HEK293 (cell line): ENCODE data around the gene PTP4A2.

Experiments used
- CTCF ChIA-PET: fragments of 350-600 bp; formaldehyde crosslinking; extraction: SDS; loops from one replicate; lab custom pipeline; 2021; ENCODE audit warnings: antibody characterized with exemption; lab: Yijun Ruan, JAX
- POLR2A ChIA-PET: fragments of 300-600 bp; formaldehyde crosslinking; extraction: SDS; loops from one replicate; lab custom pipeline; 2020; ENCODE audit warnings: antibody characterized with exemption, inconsistent platforms; lab: Yijun Ruan, JAX
- H3K27ac ChIP-seq: fragments of 200-500 bp; sonication (Bioruptor generic); 2 replicates; pipeline ENCODE4 v1.5.1; 2014; ENCODE audit warnings: low read depth, low read length, control low read depth, inconsistent platforms; ENCODE audit errors: extremely low read depth
- H3K36me3 ChIP-seq, 2 experiments: fragments of 200-500 bp in 1 of 2; sonication (Bioruptor generic) in 1 of 2; 1 replicate in 1 of 2; 2 replicates in 1 of 2; pipeline ENCODE4 v1.5.1; 2014 to 2017; ENCODE audit warnings: inconsistent platforms in 2 of 2, low read length in 2 of 2; ENCODE audit not compliant: control insufficient read depth in 2 of 2, insufficient read depth in 1 of 2
- H3K4me1 ChIP-seq: fragments of 200-500 bp; sonication (Bioruptor generic); 2 replicates; pipeline ENCODE4 v1.5.1; 2014; ENCODE audit warnings: mild to moderate bottlenecking, low read length, inconsistent platforms; ENCODE audit not compliant: control insufficient read depth, insufficient read depth
- H3K4me3 ChIP-seq: 2 replicates; pipeline ENCODE4 v1.5.1; 2011; ENCODE audit warnings: low read depth, mild to moderate bottlenecking, control low read depth, low read length, moderate library complexity
- H3K9me3 ChIP-seq: fragments of 200-500 bp; sonication (Bioruptor generic); 2 replicates; pipeline ENCODE4 v1.5.1; 2014; ENCODE audit warnings: low read depth, low read length, inconsistent platforms; ENCODE audit not compliant: control insufficient read depth, insufficient read depth
- BCL11A ChIP-seq: fragments of 450-650 bp; formaldehyde crosslinking; IDR thresholded peaks from 2 replicates; pipeline ENCODE4 v1.5.1; 2016; ENCODE audit warnings: low read depth, missing biosample characterization, missing genetic modification characterization
- RBAK ChIP-seq: fragments of 450-650 bp; formaldehyde crosslinking; IDR thresholded peaks from 2 replicates; pipeline ENCODE4 v1.5.1; 2016; ENCODE audit warnings: missing biosample characterization, missing genetic modification characterization
- REPIN1 ChIP-seq: fragments of 450-650 bp; formaldehyde crosslinking; IDR thresholded peaks from 2 replicates; pipeline ENCODE4 v1.5.1; 2017; ENCODE audit warnings: missing biosample characterization, missing genetic modification characterization, low read depth
- SCRT2 ChIP-seq: fragments of 450-650 bp; formaldehyde crosslinking; IDR thresholded peaks from 2 replicates; pipeline ENCODE4 v1.5.1; 2016; ENCODE audit warnings: missing biosample characterization, missing genetic modification characterization
- ZBTB17 ChIP-seq: fragments of 450-650 bp; formaldehyde crosslinking; IDR thresholded peaks from 2 replicates; pipeline ENCODE4 v1.5.1; 2016; ENCODE audit warnings: missing biosample characterization, missing genetic modification characterization
- ZBTB20 ChIP-seq: fragments of 450-650 bp; formaldehyde crosslinking; IDR thresholded peaks from 2 replicates; pipeline ENCODE4 v1.5.1; 2016; ENCODE audit warnings: missing biosample characterization, missing genetic modification characterization
- ZFP37 ChIP-seq: fragments of 450-650 bp; formaldehyde crosslinking; IDR thresholded peaks from 2 replicates; pipeline ENCODE4 v1.5.1; 2016; ENCODE audit warnings: missing biosample characterization, missing genetic modification characterization
- ZNF133 ChIP-seq: fragments of 450-650 bp; formaldehyde crosslinking; IDR thresholded peaks from 2 replicates; pipeline ENCODE4 v1.5.1; 2016; ENCODE audit warnings: missing biosample characterization, missing genetic modification characterization
- ZNF138 ChIP-seq: fragments of 450-650 bp; formaldehyde crosslinking; IDR thresholded peaks from 2 replicates; pipeline ENCODE4 v1.5.1; 2016; ENCODE audit warnings: missing biosample characterization, missing genetic modification characterization, borderline replicate concordance
- ZNF157 ChIP-seq: fragments of 450-650 bp; formaldehyde crosslinking; IDR thresholded peaks from 2 replicates; pipeline ENCODE4 v1.5.1; 2016; ENCODE audit warnings: missing biosample characterization, missing genetic modification characterization
- ZNF184 ChIP-seq: fragments of 450-650 bp; IDR thresholded peaks from 2 replicates; pipeline ENCODE4 v1.5.1; 2018; ENCODE audit warnings: missing biosample characterization, mild to moderate bottlenecking, missing genetic modification characterization
- ZNF19 ChIP-seq: fragments of 450-650 bp; formaldehyde crosslinking; IDR thresholded peaks from 2 replicates; pipeline ENCODE4; 2016; ENCODE audit warnings: missing biosample characterization, missing genetic modification characterization, low read depth
- ZNF266 ChIP-seq: fragments of 450-650 bp; formaldehyde crosslinking; IDR thresholded peaks from 2 replicates; pipeline ENCODE4 v1.5.1; 2016; ENCODE audit warnings: missing biosample characterization, missing genetic modification characterization, low read depth
- ZNF366 ChIP-seq: fragments of 450-650 bp; formaldehyde crosslinking; conservative IDR thresholded peaks from 2 replicates; pipeline ENCODE4 v1.5.1; 2016; ENCODE audit warnings: missing biosample characterization, missing genetic modification characterization
- ZNF510 ChIP-seq: fragments of 450-650 bp; formaldehyde crosslinking; IDR thresholded peaks from 2 replicates; pipeline ENCODE4 v1.5.1; 2018; ENCODE audit warnings: mild to moderate bottlenecking, missing genetic modification characterization, missing biosample characterization; ENCODE audit not compliant: insufficient replicate concordance
- ZNF560 ChIP-seq: fragments of 450-650 bp; formaldehyde crosslinking; IDR thresholded peaks from 2 replicates; pipeline ENCODE4 v1.5.1; 2017; ENCODE audit warnings: missing biosample characterization, missing genetic modification characterization, borderline replicate concordance
- ZNF623 ChIP-seq: fragments of 450-650 bp; formaldehyde crosslinking; IDR thresholded peaks from 2 replicates; pipeline ENCODE4 v1.5.1; 2016; ENCODE audit warnings: missing biosample characterization, missing genetic modification characterization
- ZNF664 ChIP-seq: fragments of 450-650 bp; formaldehyde crosslinking; IDR thresholded peaks from 2 replicates; pipeline ENCODE4 v1.5.1; 2016; ENCODE audit warnings: missing biosample characterization, missing genetic modification characterization
- ZNF701 ChIP-seq: fragments of 450-650 bp; formaldehyde crosslinking; IDR thresholded peaks from 2 replicates; pipeline ENCODE4 v1.5.1; 2016; ENCODE audit warnings: missing biosample characterization, missing genetic modification characterization
- ZNF747 ChIP-seq: fragments of 450-650 bp; formaldehyde crosslinking; IDR thresholded peaks from 2 replicates; pipeline ENCODE4 v1.5.1; 2016; ENCODE audit warnings: missing biosample characterization, missing genetic modification characterization
- TF ChIP-seq, protein P1 (sequence below): fragments of 450-650 bp; formaldehyde crosslinking; IDR thresholded peaks from 2 replicates; pipeline ENCODE4 v1.5.1; 2017; ENCODE audit warnings: missing biosample characterization, missing genetic modification characterization
- TF ChIP-seq, protein P2 (sequence below): fragments of 450-650 bp; formaldehyde crosslinking; IDR thresholded peaks from 2 replicates; pipeline ENCODE4 v1.5.1; 2016; ENCODE audit warnings: missing biosample characterization, missing genetic modification characterization, low read depth
- TF ChIP-seq, protein P3 (sequence below): fragments of 450-650 bp; formaldehyde crosslinking; IDR thresholded peaks from 2 replicates; pipeline ENCODE4 v1.5.1; 2016; ENCODE audit warnings: missing biosample characterization, missing genetic modification characterization, low read depth

The PTP4A2 gene

DNA sequence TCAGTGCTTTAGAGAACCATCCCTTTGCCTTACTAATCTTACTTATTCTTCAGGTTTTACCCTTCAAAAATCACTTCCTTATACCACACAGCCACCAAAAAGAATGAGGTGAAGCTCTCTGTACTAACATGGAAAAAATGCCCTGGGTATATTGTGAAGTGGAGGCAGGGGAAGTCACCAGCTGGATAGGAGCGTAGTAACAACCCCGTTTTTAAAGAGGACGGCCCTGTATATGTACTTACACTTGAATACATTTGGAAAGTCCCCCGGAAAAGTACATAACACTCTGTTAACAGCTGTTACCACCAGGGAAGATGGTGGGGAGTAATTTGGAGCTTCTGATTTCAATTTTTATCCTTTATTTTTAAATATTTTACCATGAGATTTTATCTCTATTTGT, 47.3 kb upstream of the PTP4A2 start:
- CTCF ChIA-PET = interaction anchor here (0.6 to 4.0 kb wide), 7 partner anchors 11 to 169 kb away, joined by 3 to 13 read pairs (median 3); no protein-coding TSS in a partner anchor
- Histone ChIP-seq H3K4me1 (no peaks in the 10 kb centered on the region), H3K36me3 (no peaks in the 10 kb centered on the region), H3K4me3 (no peak overlapping the region)
- no peak for TF ChIP-seq ZNF184
- TF ChIP-seq, all 188 proteins: peak for 0
- no peak overlapping the region for H3K27ac ChIP-seq
- no peaks in the 10 kb centered on the region for H3K9me3 ChIP-seq
- POLR2A ChIA-PET = interaction anchor here (1.4 kb wide), 1 partner anchor 28 kb away, joined by 4 read pairs; the partner anchor contains the start of gene KHDRBS1

DNA sequence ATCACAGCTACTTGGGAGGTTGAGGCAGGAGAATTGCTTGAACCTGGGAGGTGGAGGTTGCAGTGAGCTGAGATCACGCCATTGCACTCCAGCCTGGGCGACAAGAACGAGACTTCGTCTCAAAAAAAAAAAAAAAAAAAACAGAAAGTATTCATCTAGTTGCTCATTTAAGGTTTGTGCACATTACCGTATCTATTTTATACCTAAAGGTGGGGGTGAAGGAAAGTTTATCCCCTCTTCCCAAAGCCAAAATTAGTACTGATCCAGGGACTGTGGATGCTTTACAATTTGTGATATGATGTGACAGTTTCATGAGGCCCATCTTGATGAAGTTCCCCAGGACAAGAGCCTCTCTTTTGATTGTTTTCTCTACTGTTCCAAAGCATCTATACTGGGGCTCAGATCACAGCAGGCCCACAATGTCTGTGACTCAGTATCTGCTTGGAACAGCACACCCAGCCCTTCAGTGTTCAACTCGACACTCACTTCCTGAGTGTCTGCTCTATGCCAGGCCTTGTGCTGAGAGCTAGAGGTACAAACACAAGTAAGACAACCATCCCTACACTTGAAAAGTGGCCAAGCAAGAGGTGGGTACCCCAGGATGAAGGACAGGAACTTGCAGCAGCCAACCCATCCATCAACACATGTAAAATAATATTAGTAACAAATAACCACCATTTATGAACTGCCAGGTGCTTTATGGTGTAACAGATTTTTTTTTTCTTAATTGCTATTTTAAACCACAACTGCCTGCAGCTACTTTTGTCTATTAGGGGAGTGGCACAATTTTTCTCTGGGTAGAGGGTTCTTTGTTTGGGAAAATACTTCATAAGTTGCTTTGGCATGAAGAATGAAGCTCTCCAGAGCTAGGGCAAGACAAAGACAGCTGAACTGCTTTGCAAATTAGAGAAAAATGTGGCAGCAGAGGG, 46.5 kb upstream of the PTP4A2 start:
- Histone ChIP-seq H3K4me1 (no peaks in the 10 kb centered on the region), H3K36me3 (no peaks in the 10 kb centered on the region), H3K27ac (no peak overlapping the region), H3K9me3 (no peaks in the 10 kb centered on the region), H3K4me3 (no peak overlapping the region)
- ChIA-PET CTCF (interaction anchor here (0.5 to 4.0 kb wide), 9 partner anchors 11 to 168 kb away, joined by 3 to 13 read pairs (median 3); no protein-coding TSS in a partner anchor), POLR2A (interaction anchor here (1.4 kb wide), 1 partner anchor 29 kb away, joined by 4 read pairs; the partner anchor contains the start of gene KHDRBS1)
- TF ChIP-seq ZNF701 (tag by site-specific recombination) (no peak), ZNF623 (tag by site-specific recombination) (no peak), ZNF510 (tag by site-specific recombination) (no peak), ZNF664 (peak; percentile 96), ZNF133 (tag by site-specific recombination) (no peak), ZBTB17 (tag by site-specific recombination) (peak; percentile 90), SCRT2 (tag by site-specific recombination) (no peak)
- TF ChIP-seq, protein P1, sequence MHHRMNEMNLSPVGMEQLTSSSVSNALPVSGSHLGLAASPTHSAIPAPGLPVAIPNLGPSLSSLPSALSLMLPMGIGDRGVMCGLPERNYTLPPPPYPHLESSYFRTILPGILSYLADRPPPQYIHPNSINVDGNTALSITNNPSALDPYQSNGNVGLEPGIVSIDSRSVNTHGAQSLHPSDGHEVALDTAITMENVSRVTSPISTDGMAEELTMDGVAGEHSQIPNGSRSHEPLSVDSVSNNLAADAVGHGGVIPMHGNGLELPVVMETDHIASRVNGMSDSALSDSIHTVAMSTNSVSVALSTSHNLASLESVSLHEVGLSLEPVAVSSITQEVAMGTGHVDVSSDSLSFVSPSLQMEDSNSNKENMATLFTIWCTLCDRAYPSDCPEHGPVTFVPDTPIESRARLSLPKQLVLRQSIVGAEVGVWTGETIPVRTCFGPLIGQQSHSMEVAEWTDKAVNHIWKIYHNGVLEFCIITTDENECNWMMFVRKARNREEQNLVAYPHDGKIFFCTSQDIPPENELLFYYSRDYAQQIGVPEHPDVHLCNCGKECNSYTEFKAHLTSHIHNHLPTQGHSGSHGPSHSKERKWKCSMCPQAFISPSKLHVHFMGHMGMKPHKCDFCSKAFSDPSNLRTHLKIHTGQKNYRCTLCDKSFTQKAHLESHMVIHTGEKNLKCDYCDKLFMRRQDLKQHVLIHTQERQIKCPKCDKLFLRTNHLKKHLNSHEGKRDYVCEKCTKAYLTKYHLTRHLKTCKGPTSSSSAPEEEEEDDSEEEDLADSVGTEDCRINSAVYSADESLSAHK (tag by site-specific recombination) = peak; percentile 69; the same call in 1 of the 2 replicates

DNA sequence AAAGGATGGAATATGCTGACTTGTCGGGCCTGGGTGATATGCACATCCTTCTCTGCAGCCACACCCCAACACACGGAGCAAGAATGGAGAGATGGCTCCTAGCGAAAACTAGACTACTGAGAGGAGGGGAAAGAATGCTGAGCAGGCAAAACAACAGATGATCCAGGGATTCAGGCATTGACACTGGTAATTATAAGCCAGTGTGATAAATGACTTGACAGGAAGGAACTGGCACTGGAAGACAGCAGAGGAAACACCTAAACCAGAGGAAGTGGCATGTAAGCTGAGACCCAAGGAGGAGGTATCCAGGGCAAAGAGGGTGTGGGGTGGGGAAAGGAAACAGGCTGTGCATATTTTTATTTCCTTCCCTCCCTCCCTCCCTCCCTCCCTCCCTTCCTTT, 43.8 kb upstream of the PTP4A2 start:
- ChIA-PET CTCF (interaction anchor here (0.5 to 1.8 kb wide), 2 partner anchors 18 to 268 kb away, joined by 4 to 6 read pairs; no protein-coding TSS in a partner anchor), POLR2A (no interaction called here)
- Histone ChIP-seq H3K4me3 (no peak overlapping the region), H3K27ac (no peak overlapping the region), H3K4me1 (no peaks in the 10 kb centered on the region), H3K36me3 (no peaks in the 10 kb centered on the region), H3K9me3 (no peaks in the 10 kb centered on the region)
- TF ChIP-seq ZBTB17 (tag by site-specific recombination) = peak; percentile 81
- no peak for TF ChIP-seq RBAK (tag by site-specific recombination)
- no peak for TF ChIP-seq ZNF266 (tag by site-specific recombination)
- no peak for TF ChIP-seq ZNF138 (tag by site-specific recombination)
- TF ChIP-seq ZNF19 (tag by site-specific recombination) = no peak
- no peak for TF ChIP-seq ZNF157
- TF ChIP-seq ZNF747 = no peak
- TF ChIP-seq ZNF560 = no peak
- TF ChIP-seq, protein P2, sequence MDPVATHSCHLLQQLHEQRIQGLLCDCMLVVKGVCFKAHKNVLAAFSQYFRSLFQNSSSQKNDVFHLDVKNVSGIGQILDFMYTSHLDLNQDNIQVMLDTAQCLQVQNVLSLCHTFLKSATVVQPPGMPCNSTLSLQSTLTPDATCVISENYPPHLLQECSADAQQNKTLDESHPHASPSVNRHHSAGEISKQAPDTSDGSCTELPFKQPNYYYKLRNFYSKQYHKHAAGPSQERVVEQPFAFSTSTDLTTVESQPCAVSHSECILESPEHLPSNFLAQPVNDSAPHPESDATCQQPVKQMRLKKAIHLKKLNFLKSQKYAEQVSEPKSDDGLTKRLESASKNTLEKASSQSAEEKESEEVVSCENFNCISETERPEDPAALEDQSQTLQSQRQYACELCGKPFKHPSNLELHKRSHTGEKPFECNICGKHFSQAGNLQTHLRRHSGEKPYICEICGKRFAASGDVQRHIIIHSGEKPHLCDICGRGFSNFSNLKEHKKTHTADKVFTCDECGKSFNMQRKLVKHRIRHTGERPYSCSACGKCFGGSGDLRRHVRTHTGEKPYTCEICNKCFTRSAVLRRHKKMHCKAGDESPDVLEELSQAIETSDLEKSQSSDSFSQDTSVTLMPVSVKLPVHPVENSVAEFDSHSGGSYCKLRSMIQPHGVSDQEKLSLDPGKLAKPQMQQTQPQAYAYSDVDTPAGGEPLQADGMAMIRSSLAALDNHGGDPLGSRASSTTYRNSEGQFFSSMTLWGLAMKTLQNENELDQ (tag by site-specific recombination) = no peak
- no peak for TF ChIP-seq ZBTB20 (tag by site-specific recombination)
- no peak for TF ChIP-seq BCL11A (tag by site-specific recombination)
- TF ChIP-seq, protein P3, sequence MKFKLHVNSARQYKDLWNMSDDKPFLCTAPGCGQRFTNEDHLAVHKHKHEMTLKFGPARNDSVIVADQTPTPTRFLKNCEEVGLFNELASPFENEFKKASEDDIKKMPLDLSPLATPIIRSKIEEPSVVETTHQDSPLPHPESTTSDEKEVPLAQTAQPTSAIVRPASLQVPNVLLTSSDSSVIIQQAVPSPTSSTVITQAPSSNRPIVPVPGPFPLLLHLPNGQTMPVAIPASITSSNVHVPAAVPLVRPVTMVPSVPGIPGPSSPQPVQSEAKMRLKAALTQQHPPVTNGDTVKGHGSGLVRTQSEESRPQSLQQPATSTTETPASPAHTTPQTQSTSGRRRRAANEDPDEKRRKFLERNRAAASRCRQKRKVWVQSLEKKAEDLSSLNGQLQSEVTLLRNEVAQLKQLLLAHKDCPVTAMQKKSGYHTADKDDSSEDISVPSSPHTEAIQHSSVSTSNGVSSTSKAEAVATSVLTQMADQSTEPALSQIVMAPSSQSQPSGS (tag by site-specific recombination) = no peak
- TF ChIP-seq ZNF184 = no peak
- TF ChIP-seq REPIN1 (tag by site-specific recombination) = no peak
- 0 out of 2 replicates have a peak, but pooled peaks have one; percentile 21 for TF ChIP-seq ZNF366
- TF ChIP-seq ZFP37 (tag by site-specific recombination) = no peak
